ENCODE results near the gene C16orf82. TPM values are rescaled to one million over a fixed set of nuclear protein-coding genes. Genes with fewer than 3 reads are reported as not detected.

The C16orf82 gene
- total and polyA plus RNA-seq, 2 of the 8 experiments (the other 6 are each of a cell fraction or from before 2014, with no cell fraction given): not detected

DNA sequence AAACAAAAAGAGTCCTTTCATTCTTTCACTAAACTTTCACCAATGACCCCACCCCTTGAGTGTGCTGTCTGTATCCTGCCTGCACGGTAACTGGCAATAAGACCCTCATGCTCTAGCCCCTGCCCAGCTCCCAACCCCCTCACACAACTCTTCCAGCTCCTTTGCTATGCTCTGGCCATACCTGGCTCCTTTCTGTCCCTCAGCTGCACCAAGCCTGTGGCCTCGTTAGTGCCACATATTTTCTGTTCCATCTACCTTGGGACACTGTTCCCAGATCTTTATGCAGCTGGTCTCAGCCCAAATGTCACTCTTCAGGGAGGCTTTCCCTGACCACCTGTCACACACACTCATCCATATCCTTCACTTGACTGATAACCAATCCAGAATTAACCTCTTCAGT, 47.3 kb downstream of the C16orf82 start:
- ChIA-PET POLR2A (ENCODE audit: partially characterized antibody) (no interaction called here), CTCF (ENCODE audit: partially characterized antibody) (interaction anchor here (1.1 kb wide), 1 partner anchor 258 kb away, joined by 3 read pairs; no protein-coding TSS in a partner anchor)
- H3K9me3 ChIP-seq (ENCODE audit: insufficient read depth in 2 of 2, low read depth in 1 of 2, low read length in 1 of 2): 0 out of 4 replicates have a peak, but pooled peaks cover 0 to 3% of the 10 kb centered on the region in 2 experiments
- H4K5ac ChIP-seq (ENCODE audit: insufficient read length, low read depth, low read length): no peak overlapping the region
- TF ChIP-seq EP300 (IDR thresholded peaks at IDR 0.05; ENCODE audit: borderline replicate concordance in 1 of 2, low read depth in 2 of 2, low read length in 2 of 2): no peak
- TF ChIP-seq FOSL1 (IDR thresholded peaks at IDR 0.05; ENCODE audit: insufficient read depth, low read depth, low read length): no peak
- no peak for TF ChIP-seq HDAC2 (IDR thresholded peaks at IDR 0.05; ENCODE audit: borderline replicate concordance in 1 of 2, low read depth in 2 of 2, low read length in 2 of 2)
- no peak for TF ChIP-seq BRCA1 (IDR thresholded peaks at IDR 0.05; ENCODE audit: low read depth, low read length)
- no peak for TF ChIP-seq RXRA (IDR thresholded peaks at IDR 0.05; ENCODE audit: insufficient read depth, low read depth, low read length)
- no peak for TF ChIP-seq SUZ12 (IDR thresholded peaks at IDR 0.05; ENCODE audit: low read length)
- TF ChIP-seq TBP (IDR thresholded peaks at IDR 0.05; ENCODE audit: low read depth, low read length): no peak
- TF ChIP-seq, protein P1, sequence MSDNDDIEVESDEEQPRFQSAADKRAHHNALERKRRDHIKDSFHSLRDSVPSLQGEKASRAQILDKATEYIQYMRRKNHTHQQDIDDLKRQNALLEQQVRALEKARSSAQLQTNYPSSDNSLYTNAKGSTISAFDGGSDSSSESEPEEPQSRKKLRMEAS (IDR thresholded peaks at IDR 0.05): no peak
- TF ChIP-seq CHD1 (IDR thresholded peaks at IDR 0.05; ENCODE audit: low read depth, low read length): no peak
- TF ChIP-seq KDM4A (IDR thresholded peaks at IDR 0.05; ENCODE audit: low read depth, low read length, severe bottlenecking): no peak
- TF ChIP-seq TAF1 (IDR thresholded peaks at IDR 0.05; ENCODE audit: low read depth, low read length): no peak
- H3K14ac ChIP-seq (ENCODE audit: insufficient read length): no peak overlapping the region
- H2AFZ ChIP-seq (ENCODE audit: low read length): no peak overlapping the region
- no peak overlapping the region for H3K4me2 ChIP-seq (ENCODE audit: insufficient read depth in 1 of 2, low read depth in 2 of 2, low read length in 2 of 2)
- DNase-seq (ENCODE audit: low read depth in 1 of 2, low spot score in 2 of 2): no peak
- H3K9ac ChIP-seq (replicated peaks in 1 of 4; ENCODE audit: extremely low read depth in 1 of 4, low read depth in 3 of 4, low read length in 3 of 4): no peak overlapping the region
- H3K56ac ChIP-seq (replicated peaks; ENCODE audit: insufficient read length, low read depth, low read length): no peak overlapping the region
- no peaks in the 10 kb centered on the region for H3K79me1 ChIP-seq (ENCODE audit: low read depth, low read length)
- H2BK12ac ChIP-seq (ENCODE audit: low read depth, low read length): no peak overlapping the region
- no peak overlapping the region for H2BK120ac ChIP-seq (replicated peaks; ENCODE audit: low read depth, low read length)
- no peak for FAIRE-seq
- H3K23me2 ChIP-seq (ENCODE audit: low read depth, low read length): peaks cover 2% of the 10 kb centered on the region; the same call in 1 of the 2 replicates
- H3K27ac ChIP-seq (ENCODE audit: low read depth, low read length): no peak overlapping the region
- H3K23ac ChIP-seq (ENCODE audit: insufficient read length): no peak overlapping the region
- no peak overlapping the region for H2BK20ac ChIP-seq (ENCODE audit: low read length)
- no peak overlapping the region for H4K8ac ChIP-seq (ENCODE audit: extremely low read depth, insufficient read depth, low read length)
- no peak overlapping the region for H2AK5ac ChIP-seq (ENCODE audit: low read depth, low read length)
- 91% methylated on average over 2 of the region's 2 CpGs; no CpG with 5 or more reads in 1 of the 2 experiments for WGBS, 2 experiments (ENCODE audit: extremely low coverage in 1 of 2, insufficient coverage in 1 of 2, insufficient read length in 1 of 2, insufficient replicate concordance in 2 of 2, low coverage in 1 of 2, low lambda C conversion rate in 2 of 2, missing lambda C conversion rate in 1 of 2)
- no peaks in the 10 kb centered on the region for H3K36me3 ChIP-seq (ENCODE audit: control insufficient read depth in 2 of 4, insufficient read depth in 4 of 4, low read length in 3 of 4)
- peaks cover 0 to 6% (median 1%) of the 10 kb centered on the region in 4 experiments; a peak in 5 of 7 replicates for H3K4me1 ChIP-seq (replicated peaks in 1 of 4; ENCODE audit: control insufficient read depth in 3 of 4, insufficient read depth in 4 of 4, low read length in 3 of 4)
- no peak overlapping the region for H2BK15ac ChIP-seq (ENCODE audit: low read length)
- no peak overlapping the region for H3K18ac ChIP-seq (ENCODE audit: extremely low read depth, low read length)
- H4K91ac ChIP-seq (replicated peaks; ENCODE audit: insufficient read length, low read length): no peak overlapping the region
- no peak overlapping the region for H2BK5ac ChIP-seq (ENCODE audit: low read depth, low read length)
- H3K79me2 ChIP-seq (ENCODE audit: control insufficient read depth in 1 of 2, insufficient read depth in 2 of 2, low read length in 2 of 2): no peaks in the 10 kb centered on the region
- H3K27me3 ChIP-seq (replicated peaks in 1 of 4; ENCODE audit: control insufficient read depth in 3 of 4, extremely low read depth in 1 of 4, insufficient read depth in 3 of 4, low read length in 3 of 4): no peaks in the 10 kb centered on the region
- no peak overlapping the region for H3K4me3 ChIP-seq (ENCODE audit: extremely low read depth in 1 of 4, insufficient read depth in 2 of 4, low read depth in 3 of 4, low read length in 4 of 4)
- no peak overlapping the region for H3K4ac ChIP-seq (replicated peaks; ENCODE audit: insufficient read length, low read depth, low read length)
- no peaks in the 10 kb centered on the region for H4K20me1 ChIP-seq (replicated peaks in 1 of 2; ENCODE audit: control insufficient read depth in 1 of 2, insufficient read depth in 2 of 2, low read length in 2 of 2)
